ENCODE results near the gene HSPB7.
A peak's percentile ranks its signal among the peaks of the same experiment; 100 is the strongest.
"Not testable (repeated sequence)": the region's sequence is repeated elsewhere in the genome, so short reads cannot be mapped to it uniquely, and the experiment has no call there.

Gene HSPB7

GRCh38 chr1:16026723-16027484, 9.1 kb upstream of the HSPB7 start (continued):
- TF ChIP-seq EGR2 (tag by site-specific recombination; IDR thresholded peaks at IDR 0.05; ENCODE audit: low read depth) (0 out of 2 replicates have a peak, but pooled peaks have one; percentile 12), ZNF792 (tag by site-specific recombination; IDR thresholded peaks at IDR 0.05) (no peak), GLIS1 (tag by site-specific recombination; IDR thresholded peaks at IDR 0.05) (peak; percentile 61), ZNF121 (tag by site-specific recombination; IDR thresholded peaks at IDR 0.05) (no peak), ZNF624 (tag by site-specific recombination; IDR thresholded peaks at IDR 0.05) (no peak)

DNA sequence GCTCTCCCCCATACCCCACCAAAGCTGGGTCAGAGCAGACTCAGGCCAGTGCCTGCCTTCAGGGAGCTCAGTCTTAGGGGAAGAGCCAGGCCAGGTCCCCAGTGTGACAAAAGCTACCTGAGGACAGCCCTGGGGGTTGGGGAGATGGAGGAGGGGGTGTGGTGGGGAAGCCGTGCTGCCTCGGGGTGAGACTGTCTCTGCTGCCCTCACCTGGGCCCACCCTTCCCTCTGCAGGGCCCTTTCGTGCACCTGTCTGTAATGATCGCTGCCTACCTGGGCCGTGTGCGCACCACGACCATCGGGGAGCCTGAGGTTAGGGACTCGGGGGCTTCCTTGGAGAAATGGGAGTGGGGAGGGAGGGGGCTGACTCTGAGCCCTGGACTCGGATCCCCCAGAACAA, 8.5 kb upstream of the HSPB7 start:
- not testable (repeated sequence) for H3K36me3 ChIP-seq (ENCODE audit: control insufficient read depth in 2 of 2, insufficient read depth in 1 of 2, low read length in 2 of 2); H3K4me1 ChIP-seq (ENCODE audit: control insufficient read depth, insufficient read depth, low read length); H3K9me3 ChIP-seq (ENCODE audit: control insufficient read depth, insufficient read depth, low read depth, low read length); H3K27ac ChIP-seq (ENCODE audit: extremely low read depth, low read depth, low read length); H3K4me3 ChIP-seq (ENCODE audit: low read depth, low read length)
- ChIA-PET CTCF (interaction anchor here (0.6 to 1.9 kb wide), 3 partner anchors 11 to 18 kb away, joined by 3 to 8 read pairs (median 6); no protein-coding TSS in a partner anchor), POLR2A (interaction anchor here (0.7 kb wide), 1 partner anchor 362 kb away, joined by 5 read pairs; no protein-coding TSS in a partner anchor)

DNA sequence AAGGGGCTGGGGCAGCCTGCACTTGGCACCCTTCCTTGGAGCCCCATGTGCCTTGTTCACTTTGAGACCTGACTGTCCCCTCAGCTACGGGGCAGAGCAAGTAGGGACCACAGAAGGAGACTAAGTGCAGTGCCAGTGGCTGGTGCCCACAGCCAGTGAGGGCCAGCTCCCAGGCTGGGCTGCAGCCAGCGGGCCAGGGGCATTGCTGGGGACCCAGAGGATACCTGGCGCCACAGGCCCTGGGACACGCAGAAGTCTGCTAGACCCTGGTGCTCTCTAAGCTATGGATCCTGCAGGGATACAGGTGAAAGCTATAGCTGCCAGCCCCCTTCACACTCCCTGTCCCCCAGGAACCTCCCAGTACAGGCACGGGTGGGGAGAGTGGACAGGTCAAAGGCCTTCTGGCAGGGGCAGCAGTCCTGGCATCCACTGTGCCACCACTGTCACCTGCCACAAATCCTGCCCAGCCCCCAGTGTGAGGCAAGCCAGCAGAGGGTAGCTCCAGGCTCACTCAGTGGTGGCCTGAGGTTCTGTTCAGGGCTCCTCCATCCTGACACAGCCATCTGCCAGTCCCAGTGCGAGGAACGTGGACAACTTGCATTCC, 5.3 kb upstream of the HSPB7 start:
- ChIA-PET POLR2A (interaction anchor here (1.2 kb wide), 1 partner anchor 9 kb away, joined by 3 read pairs; no protein-coding TSS in a partner anchor), CTCF (interaction anchor here (0.5 to 1.2 kb wide), 3 partner anchors 9 to 104 kb away, joined by 3 read pairs; no protein-coding TSS in a partner anchor)
- H3K4me1 ChIP-seq (ENCODE audit: control insufficient read depth, insufficient read depth, low read length): no peaks in the 10 kb centered on the region
- TF ChIP-seq ZFP37 (tag by site-specific recombination; IDR thresholded peaks at IDR 0.05): no peak
- TF ChIP-seq ZNF514 (tag by site-specific recombination; IDR thresholded peaks at IDR 0.05): no peak
- TF ChIP-seq ZNF791 (tag by site-specific recombination; IDR thresholded peaks at IDR 0.05): no peak
- no peak for TF ChIP-seq ZFP3 (tag by site-specific recombination; IDR thresholded peaks at IDR 0.05; ENCODE audit: low read depth)
- TF ChIP-seq ZNF184 (tag by site-specific recombination; IDR thresholded peaks at IDR 0.05): no peak
- no peak for TF ChIP-seq WT1 (tag by site-specific recombination; IDR thresholded peaks at IDR 0.05)
- no peak for TF ChIP-seq ZNF146 (tag by site-specific recombination; IDR thresholded peaks at IDR 0.05)
- no peak for TF ChIP-seq ZSCAN30 (tag by site-specific recombination; IDR thresholded peaks at IDR 0.05)
- no peak for TF ChIP-seq SP2 (tag by site-specific recombination; IDR thresholded peaks at IDR 0.05)
- TF ChIP-seq ZNF521 (tag by site-specific recombination; IDR thresholded peaks at IDR 0.05): no peak
- no peak for TF ChIP-seq ZNF394 (tag by site-specific recombination; IDR thresholded peaks at IDR 0.05; ENCODE audit: borderline replicate concordance)
- TF ChIP-seq, protein P1, sequence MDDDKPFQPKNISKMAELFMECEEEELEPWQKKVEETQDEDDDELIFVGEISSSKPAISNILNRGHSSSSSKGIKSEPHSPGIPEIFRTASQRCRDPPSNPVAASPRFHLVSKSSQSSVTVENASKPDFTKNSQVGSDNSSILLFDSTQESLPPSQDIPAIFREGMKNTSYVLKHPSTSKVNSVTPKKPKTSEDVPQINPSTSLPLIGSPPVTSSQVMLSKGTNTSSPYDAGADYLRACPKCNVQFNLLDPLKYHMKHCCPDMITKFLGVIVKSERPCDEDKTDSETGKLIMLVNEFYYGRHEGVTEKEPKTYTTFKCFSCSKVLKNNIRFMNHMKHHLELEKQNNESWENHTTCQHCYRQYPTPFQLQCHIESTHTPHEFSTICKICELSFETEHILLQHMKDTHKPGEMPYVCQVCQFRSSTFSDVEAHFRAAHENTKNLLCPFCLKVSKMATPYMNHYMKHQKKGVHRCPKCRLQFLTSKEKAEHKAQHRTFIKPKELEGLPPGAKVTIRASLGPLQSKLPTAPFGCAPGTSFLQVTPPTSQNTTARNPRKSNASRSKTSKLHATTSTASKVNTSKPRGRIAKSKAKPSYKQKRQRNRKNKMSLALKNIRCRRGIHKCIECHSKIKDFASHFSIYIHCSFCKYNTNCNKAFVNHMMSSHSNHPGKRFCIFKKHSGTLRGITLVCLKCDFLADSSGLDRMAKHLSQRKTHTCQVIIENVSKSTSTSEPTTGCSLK (tag by site-specific recombination; IDR thresholded peaks at IDR 0.05): no peak
- no peak for TF ChIP-seq ZFP69B (tag by site-specific recombination; IDR thresholded peaks at IDR 0.05)
- no peaks in the 10 kb centered on the region for H3K36me3 ChIP-seq (ENCODE audit: control insufficient read depth in 2 of 2, insufficient read depth in 1 of 2, low read length in 2 of 2)
- no peaks in the 10 kb centered on the region for H3K9me3 ChIP-seq (ENCODE audit: control insufficient read depth, insufficient read depth, low read depth, low read length)
- no peak overlapping the region for H3K4me3 ChIP-seq (ENCODE audit: low read depth, low read length)
- no peak overlapping the region for H3K27ac ChIP-seq (ENCODE audit: extremely low read depth, low read depth, low read length)

- ChIA-PET CTCF (no interaction called here), POLR2A (no interaction called here)
Observed at GRCh38 chr1:16022393-16022792, 4.5 kb upstream of the HSPB7 start.

More at GRCh38 chr1:16022393-16022792, 4.5 kb upstream of the HSPB7 start:
- no peak overlapping the region for H3K27ac ChIP-seq (ENCODE audit: extremely low read depth, low read depth, low read length)
- H3K36me3 ChIP-seq (ENCODE audit: control insufficient read depth in 2 of 2, insufficient read depth in 1 of 2, low read length in 2 of 2): no peaks in the 10 kb centered on the region
- H3K4me3 ChIP-seq (ENCODE audit: low read depth, low read length): no peak overlapping the region
- no peaks in the 10 kb centered on the region for H3K9me3 ChIP-seq (ENCODE audit: control insufficient read depth, insufficient read depth, low read depth, low read length)
- no peaks in the 10 kb centered on the region for H3K4me1 ChIP-seq (ENCODE audit: control insufficient read depth, insufficient read depth, low read length)
- TF ChIP-seq ZNF530 (tag by site-specific recombination; IDR thresholded peaks at IDR 0.05; ENCODE audit: low read depth): no peak

Measured in HEK293 (cell line).